GM19238 (cell line): ENCODE data around the gene PTBP3.
A peak's percentile ranks its signal among the peaks of the same experiment; 100 is the strongest.
"Not testable (repeated sequence)": the region's sequence is repeated elsewhere in the genome, so short reads cannot be mapped to it uniquely, and the experiment has no call there.

Experiments used
- DNase-seq: peaks from one replicate; pipeline ENCODE4 v3.0.0; 2011; ENCODE audit warnings: low spot score; ENCODE audit not compliant: insufficient read length

PTBP3 gene, protein sequence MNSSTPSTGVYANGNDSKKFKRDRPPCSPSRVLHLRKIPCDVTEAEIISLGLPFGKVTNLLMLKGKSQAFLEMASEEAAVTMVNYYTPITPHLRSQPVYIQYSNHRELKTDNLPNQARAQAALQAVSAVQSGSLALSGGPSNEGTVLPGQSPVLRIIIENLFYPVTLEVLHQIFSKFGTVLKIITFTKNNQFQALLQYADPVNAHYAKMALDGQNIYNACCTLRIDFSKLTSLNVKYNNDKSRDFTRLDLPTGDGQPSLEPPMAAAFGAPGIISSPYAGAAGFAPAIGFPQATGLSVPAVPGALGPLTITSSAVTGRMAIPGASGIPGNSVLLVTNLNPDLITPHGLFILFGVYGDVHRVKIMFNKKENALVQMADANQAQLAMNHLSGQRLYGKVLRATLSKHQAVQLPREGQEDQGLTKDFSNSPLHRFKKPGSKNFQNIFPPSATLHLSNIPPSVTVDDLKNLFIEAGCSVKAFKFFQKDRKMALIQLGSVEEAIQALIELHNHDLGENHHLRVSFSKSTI

DNA sequence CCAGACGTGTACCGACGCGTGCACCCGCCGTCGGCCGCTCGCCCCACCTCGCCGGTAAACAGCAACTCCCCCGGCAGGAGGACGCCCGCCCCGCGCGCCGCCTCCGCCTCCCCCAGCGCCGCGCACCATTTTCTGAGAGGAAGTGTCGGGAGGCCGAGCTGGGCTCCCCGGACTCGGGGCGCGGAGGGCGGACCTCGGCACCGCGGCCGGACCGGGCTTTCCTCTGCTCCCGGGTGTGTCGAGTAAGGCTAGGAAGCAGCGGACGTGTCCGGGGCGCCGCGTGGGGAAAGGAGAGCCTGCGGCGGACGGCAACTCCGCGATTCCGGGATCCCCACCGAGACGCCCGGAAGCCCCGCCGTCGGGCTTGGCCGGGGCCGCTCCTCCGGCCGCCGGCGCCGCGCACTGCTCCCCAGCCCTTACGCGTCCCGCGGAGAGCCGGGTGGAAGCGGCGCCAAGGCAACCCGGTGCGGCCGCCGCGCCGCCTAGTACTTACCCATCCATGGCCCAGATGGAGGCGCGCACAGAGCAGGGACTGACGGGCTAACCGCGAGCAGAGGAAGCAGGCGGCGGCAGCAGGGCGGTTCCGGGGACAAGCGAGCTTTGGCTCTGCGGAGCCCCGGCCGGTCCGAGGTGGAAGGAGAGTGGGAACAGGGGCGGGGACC, at the start of gene PTBP3:
TSS of gene PTBP3 (minus strand) at position 643 of the 662 bp plus-strand sequence. CDS start 35,754 bp downstream, outside the sequence.
- DNase-seq, result peak; percentile 67

DNA sequence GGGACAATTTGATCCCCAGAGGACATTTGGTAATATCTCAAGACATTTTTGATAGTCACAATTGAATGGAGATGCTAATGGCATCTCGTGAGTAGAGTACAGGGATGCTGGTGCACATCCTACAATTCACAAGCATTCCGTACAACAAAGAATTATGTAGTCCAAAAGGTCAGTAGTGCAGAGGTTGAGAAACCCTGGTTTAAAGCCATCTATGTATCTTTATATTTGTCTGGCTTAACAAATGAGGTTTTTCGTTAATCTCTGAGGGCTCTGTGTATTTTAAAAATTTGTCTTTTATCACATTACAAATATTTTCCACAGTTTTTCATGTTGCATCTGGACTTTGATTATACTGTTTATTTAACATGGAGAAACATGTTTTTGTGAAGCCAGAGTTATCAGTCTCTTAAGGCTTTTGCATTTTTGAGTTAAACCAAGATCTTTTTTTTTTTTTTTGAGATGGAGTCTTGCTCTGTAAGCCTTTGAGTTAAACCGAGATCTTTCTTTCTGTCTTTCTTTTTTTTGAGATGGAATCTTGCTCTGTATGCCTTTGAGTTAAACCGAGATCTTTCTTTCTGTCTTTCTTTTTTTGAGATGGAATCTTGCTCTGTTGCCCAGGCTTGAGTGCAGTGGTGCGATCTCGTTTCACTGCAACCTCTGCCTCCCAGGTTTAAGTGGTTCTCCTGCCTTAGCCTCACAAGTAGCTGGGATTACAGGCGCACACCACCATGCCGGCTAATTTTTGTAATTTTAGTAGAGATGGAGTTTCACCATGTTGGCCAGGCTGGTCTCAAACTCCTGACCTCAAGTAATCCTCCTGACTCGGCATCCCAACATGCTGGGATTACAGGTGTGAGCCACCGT, 49.3 kb upstream of the PTBP3 start:
- DNase-seq, result no peak

GRCh38 chr9:112382066-112382465, 48.6 kb upstream of the PTBP3 start:
- no peak for DNase-seq

- no peak for DNase-seq
These were observed 47.4 kb upstream of the PTBP3 start for GRCh38 chr9:112380825-112381221.

- peak; percentile 7 for DNase-seq
These were observed 46.8 kb upstream of the PTBP3 start, which contains the start of gene HSDL2 for GRCh38 chr9:112380102-112380824. TSS of gene HSDL2 (plus strand) at chr9:112380108. CDS start at chr9:112380164, 56 bp downstream.

DNA sequence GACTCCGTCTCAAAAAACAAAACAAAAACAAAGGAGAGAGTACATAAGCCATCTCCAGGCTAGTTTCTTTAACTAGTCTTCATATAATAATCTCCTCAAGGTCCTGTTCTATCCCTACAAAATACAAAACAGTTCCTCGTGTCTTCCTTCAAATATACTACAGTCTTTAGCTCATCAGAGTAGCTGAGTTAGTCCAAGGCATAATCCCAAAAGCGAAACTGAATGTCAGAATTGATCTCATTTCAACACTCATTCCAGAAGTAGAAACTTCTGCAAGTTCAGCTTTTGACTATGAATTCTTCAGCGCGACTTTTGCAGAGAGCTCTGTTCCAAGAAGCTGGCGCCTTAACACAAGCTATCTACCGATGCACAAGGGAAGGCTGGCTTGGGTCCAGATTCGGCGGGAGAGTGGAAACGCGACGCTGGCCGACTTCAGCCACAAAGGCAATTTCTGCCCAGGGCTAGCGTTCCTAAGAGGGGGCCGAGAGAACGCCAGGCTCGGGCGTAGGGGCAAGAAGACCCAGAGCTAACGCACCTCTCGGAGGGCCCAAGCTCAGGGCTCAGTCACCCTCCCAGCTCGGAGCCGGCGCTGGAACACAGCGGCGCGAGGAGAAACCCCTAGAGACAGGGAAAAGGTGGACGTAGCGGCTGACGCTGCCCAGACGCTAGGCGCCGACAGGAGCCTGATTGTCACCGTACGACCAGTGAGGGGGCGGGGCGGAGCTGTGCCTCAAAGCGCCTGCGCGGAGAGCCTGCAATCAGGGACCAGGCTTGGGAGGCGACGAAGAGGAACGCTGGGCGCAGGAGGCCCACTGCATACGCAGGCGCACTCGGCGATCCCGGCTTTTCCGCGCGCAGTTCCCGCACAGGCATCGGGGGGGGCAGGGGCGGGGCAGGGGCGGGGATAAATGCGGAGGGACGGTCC, 46.0 kb upstream of the PTBP3 start:
- DNase-seq, result peak; percentile 85

GRCh38 chr9:112378328-112379176, 45.1 kb upstream of the PTBP3 start:
- DNase-seq, result no peak

GRCh38 chr9:112377684-112378327, 44.4 kb upstream of the PTBP3 start:
- no peak for DNase-seq

DNA sequence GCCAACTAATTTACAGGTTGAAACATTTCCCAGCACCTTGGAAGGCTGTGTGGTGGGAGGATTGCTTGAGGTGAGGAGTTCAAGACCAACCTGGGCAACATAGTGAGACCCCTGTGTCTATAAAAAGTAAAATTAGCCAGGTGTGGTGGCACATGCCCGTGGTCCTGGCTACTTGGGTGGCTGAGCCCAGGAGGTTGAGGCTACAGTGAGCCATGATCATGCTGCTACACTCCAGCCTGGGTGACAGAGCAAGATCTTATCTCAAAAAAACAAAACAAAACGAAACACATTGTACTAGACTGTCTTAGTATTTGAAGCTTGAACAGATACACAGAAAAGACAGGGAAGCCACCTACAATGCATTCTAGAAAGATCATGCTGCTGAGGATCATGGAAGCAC, 43.7 kb upstream of the PTBP3 start:
- no peak for DNase-seq

DNA sequence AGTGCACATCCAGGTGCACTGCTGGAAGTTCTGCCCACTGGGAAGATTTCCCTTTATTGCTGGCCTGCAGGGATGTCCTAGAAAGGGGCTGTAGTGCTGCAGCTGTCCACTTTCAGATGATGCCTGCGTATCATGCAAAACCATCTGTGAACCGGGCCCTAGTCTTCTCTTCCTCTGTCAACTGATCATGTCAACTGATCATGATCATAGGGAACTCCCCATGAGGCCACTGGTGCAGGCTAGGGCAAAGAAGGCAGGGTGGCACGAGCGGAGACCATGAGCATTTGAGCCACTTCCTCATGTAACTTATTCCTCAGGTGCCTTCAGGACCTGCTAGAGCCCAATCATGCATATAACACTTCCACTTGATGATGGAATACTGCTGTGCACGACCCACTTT, 41.9 kb upstream of the PTBP3 start:
- DNase-seq, result no peak

DNA sequence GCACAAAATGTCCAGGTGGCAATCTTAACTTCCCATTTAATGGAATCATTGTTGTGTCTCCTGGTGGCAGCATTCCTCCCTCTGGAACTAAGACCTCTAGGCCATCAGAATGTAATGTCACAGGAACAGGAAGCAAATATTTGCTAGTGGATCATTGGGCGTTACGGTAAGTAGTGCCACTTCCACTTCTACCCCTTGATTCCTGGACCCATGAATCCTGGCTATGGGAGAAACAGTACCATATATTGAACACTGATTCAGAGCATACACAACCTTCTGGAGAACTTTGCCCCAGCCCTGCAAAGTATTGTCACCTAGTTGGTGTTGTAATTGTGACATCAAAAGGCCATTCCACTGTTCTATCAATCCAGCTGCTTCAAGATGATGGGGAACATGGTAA, 40.8 kb upstream of the PTBP3 start:
- not testable (repeated sequence) for DNase-seq

DNA sequence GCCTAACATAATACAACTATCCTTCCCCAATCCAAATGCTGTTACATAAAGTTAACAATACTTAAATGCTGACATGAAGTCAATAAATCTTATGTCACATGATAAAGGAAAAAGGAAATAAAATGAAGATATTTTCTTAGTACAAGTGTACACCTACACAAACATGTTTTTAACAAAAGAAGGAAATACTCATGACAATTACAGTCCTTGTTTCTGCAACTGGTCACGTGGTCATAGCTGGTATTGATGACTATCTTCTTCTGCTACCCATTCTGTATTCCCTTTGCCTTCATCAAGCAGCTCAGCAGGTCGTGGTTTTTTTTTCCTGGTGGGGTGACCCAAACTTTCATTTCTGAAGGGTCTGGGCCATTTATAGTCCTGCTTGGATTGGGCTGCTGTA, 40.2 kb upstream of the PTBP3 start:
- DNase-seq, result not testable (repeated sequence)

DNA sequence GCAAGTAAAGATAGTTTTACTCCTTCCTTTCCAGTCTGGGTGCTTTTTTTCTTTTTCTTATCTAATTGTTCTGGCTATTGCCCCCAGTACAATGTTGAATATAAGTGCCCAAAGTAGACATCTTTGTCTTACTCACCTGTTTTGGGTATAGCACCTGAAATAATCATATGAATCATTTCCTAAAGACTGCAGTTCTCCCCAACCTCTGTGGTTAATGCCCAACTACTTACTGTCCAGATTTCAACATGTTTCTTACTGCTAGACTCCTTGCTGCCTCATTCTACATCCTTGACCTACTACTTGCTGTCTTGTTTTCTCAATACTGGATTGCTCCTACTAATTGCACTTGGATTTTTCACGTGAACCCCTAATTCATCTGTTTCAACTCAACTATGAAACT, 37.6 kb upstream of the PTBP3 start:
- no peak for DNase-seq

DNA sequence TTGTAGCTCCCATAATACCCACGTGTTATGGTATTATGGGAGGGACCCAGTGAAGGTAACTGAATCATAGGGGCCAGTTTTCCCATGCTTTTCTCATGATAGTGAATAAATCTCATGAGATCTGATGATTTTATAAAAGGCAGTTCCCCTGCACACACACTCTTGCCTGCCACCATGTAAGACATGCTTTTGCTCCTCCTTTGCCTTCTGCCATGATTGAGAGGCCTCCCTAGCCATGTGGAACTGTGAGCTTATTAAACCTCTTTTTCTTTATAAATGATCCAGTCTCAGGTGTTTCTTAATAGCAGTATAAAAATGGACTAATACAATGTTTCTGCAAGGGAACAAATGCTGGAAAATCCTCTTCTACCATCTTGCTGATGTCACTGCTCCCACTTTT, 36.4 kb upstream of the PTBP3 start:
- DNase-seq, result no peak

GRCh38 chr9:112367465-112367864, 34.0 kb upstream of the PTBP3 start:
- no peak for DNase-seq

DNA sequence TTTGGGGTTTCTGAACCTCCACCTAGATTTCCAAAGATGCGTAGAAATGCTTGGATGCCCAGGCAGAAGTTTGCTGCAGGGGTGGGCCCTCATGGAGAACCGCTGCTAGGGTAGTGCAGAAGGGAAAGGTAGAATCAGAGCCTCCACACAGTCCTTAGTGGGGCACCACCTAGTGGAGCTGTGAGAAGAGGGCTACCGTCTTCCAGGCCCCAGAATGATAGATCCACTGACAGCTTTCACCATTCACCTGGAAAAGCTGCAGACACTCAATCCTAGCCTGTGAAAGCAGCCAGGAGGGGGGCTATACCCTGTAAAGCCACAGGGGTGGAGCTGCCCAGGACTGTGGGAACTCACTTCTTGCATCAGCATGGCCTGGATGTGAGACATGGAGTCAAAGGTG, 33.2 kb upstream of the PTBP3 start:
- DNase-seq, result no peak

- DNase-seq, result not testable (repeated sequence)
These were observed 31.8 kb upstream of the PTBP3 start for GRCh38 chr9:112365257-112365656.

DNA sequence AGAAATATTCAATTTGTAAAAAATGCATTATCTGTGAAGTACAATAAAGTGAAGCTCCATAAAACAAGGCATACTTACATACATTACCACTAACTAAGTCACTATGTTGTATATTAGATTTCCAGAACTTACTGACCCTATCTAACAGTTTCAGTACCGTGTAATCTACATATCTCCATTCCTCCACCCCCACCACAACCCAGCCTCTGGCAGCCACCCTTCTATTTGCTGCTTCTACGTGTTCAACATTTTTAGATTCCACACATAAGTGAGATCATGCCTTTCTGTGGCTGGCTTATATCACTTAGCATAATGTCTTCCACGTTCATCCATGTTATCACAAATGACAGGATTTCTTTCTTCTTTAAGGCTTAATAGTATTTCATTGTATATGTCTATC, 31.3 kb upstream of the PTBP3 start:
- DNase-seq, result no peak
